HFF-Myc (cell line): ENCODE results near the gene IL5RA.

Experiments used
- DNase-seq: peaks from one replicate; pipeline ENCODE4 v3.0.0-alpha.2; 2011; ENCODE audit warnings: low read depth; ENCODE audit errors: extremely low read depth
- H3K4me3 ChIP-seq: replicated peaks from 2 replicates; pipeline ENCODE4 v1.5.1; 2011; ENCODE audit warnings: low read depth, mild to moderate bottlenecking, control low read depth, low read length
- TF ChIP-seq, protein P1 (sequence below): IDR thresholded peaks from 2 replicates; pipeline ENCODE4 v1.5.1; 2012; ENCODE audit warnings: mild to moderate bottlenecking, low read depth, low read length, control low read depth; ENCODE audit errors: missing control alignments

The IL5RA gene

DNA sequence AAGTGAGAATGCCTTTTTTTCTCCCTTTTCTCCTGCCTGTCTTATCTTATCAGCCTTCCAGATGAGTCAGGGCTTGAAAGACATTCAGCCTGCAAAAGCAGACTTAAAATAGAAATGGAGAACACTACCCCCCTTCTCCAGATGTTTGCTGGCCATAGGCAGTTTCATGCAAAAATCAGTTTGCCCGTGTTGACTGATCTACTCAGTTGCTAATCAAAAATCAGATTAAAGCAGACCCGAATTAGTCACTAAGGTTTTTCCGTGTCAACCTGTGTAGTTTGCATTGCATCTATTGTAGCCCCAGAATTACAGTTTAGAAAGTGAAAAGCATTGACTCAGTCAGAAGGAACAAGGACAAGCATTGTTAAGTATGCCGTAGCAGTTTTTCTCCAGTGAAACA lies 56.2 kb downstream of the IL5RA start:
- DNase-seq = no peak
- TF ChIP-seq, protein P1, sequence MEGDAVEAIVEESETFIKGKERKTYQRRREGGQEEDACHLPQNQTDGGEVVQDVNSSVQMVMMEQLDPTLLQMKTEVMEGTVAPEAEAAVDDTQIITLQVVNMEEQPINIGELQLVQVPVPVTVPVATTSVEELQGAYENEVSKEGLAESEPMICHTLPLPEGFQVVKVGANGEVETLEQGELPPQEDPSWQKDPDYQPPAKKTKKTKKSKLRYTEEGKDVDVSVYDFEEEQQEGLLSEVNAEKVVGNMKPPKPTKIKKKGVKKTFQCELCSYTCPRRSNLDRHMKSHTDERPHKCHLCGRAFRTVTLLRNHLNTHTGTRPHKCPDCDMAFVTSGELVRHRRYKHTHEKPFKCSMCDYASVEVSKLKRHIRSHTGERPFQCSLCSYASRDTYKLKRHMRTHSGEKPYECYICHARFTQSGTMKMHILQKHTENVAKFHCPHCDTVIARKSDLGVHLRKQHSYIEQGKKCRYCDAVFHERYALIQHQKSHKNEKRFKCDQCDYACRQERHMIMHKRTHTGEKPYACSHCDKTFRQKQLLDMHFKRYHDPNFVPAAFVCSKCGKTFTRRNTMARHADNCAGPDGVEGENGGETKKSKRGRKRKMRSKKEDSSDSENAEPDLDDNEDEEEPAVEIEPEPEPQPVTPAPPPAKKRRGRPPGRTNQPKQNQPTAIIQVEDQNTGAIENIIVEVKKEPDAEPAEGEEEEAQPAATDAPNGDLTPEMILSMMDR = no peak
- no peak overlapping the region for H3K4me3 ChIP-seq

DNA sequence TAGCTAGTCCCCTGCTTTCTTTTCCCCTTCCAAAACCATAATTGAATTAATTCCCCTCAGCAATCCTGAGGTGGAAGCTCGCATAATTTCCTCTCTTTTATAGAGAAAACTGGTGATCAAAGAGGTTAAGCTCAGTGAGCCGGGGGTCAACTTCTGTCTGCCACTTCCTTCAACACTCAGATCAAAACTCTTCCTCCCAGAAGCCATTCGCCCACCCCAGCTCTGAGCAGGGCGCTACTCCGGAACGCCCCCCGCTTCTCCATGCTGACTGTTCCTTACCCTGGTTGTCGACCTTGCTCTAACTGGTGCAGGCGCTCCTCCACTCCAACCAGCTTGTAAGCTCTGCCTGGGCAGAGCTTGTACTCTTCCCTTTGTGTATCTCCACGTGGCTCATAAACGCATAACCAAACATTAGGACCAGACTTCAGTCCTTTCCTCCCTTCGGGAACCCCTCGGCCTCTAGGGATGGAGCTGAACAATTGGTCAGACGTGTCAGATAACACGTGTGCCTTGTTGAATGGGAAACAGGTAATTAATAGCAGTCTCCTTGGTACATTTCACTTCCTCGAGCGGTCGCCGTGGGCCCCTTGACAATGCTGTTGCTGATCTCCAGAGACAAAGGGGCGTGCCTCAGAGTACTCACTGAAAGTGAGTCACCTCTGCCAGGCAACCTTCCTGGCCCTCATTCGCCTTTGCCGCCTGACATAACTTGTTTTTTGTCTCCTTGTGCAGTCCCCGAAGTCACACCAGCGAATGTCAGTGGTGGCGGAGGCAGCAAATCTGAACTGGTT lies 71.8 kb downstream of the IL5RA start:
- H3K4me3 ChIP-seq = no peak overlapping the region
- no peak for DNase-seq
- TF ChIP-seq, protein P1 = no peak

DNA sequence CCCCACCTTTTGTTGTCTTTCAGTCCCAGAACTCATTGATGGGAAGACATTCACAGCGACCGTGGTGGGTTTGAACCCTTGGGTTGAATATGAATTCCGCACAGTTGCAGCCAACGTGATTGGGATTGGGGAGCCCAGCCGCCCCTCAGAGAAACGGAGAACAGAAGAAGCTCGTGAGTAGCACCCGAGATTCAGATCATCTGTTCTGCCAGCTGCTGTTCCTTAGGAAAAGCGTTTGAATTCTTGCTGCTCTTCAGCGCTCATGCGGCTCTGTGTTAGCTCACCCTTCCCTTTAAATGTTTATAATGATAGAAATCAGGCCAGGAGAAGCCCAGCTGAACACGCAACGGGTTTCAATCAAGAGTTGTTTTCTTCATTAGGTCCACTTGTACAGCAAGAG lies 73.0 kb downstream of the IL5RA start:
- no peak for DNase-seq
- H3K4me3 ChIP-seq = no peak overlapping the region
- TF ChIP-seq, protein P1 = no peak

DNA sequence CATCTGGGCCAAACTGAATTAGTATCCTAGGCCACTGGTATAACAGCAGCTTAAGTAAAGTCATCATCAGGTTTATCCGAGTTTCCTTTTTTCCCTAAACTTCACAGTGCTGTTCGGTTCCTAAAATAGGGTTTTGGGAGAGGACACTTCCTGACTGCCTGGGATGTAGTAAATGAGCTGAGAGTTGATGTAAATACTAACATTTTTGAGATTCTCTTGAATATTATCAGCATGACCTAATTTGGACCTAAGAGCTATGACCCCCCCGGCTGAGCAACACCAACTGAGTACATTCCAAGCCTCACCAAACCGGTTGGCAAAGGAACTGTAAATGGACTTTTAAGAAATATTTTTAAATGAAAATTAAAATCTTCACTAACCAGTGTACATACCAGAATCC lies 78.8 kb downstream of the IL5RA start:
- TF ChIP-seq, protein P1 = no peak
- no peak for DNase-seq
- H3K4me3 ChIP-seq = no peak overlapping the region

DNA sequence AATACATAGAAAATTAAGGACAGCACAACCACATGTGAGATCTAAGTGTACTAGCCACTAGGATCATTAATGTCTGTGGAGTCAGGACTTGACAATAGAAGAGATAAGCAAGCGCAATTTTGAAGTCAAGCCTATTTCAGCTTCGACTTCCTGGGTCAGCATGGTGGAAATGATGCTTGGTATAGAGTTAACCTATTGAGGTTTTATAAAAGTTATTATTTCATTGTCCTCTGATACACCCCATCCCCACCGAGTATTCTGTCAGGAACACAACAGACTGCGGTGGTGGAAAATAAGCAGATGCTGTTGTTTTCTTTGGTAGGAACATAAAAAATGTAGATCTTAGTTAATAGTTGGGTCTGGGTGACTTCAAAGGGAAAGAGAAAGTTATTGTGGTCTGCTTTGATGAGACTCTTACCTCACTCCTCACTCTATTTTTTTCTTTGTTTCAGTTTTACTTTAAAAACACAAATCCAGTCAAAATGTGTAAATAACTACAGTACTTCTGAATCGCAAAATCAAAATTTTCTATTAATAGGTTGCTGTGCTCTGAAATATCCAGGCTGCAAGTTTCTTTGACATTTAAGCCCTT lies 82.1 kb downstream of the IL5RA start:
- no peak for DNase-seq
- H3K4me3 ChIP-seq = no peak overlapping the region
- TF ChIP-seq, protein P1 = no peak

DNA sequence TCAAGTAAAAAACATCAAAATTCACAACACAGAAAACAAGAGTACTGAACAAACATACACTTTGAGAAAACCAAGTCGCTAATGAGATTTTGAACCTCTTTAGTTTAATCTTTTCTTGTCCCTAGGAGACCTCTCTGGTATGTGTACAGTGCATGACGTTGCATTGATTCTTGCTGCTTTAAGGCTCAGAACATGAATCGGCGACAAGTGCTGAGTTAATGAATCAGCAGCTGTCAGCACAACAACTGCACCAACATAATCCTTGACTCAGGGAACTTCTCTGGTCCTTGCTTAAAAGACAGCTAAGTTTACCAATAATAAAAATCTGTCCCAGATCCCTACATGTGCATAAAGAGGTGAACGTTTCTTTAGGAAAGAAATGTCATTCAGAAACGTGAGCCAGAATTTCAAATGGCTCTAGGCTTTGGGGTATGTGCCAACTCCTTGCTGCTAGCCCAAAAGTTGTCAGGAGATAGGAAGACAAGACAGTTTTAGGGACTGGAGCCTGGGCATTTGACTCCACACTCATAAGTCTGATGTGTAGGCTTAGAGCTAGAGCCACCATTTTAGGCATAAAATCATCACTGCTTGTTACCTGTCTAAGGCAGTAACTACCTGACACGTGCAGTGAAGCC lies 86.9 kb downstream of the IL5RA start:
- H3K4me3 ChIP-seq = no peak overlapping the region
- TF ChIP-seq, protein P1 = no peak
- DNase-seq = no peak
